Stromal cell of bone marrow (primary cell): ENCODE measurements around the gene SEC22C.

ENCODE experiments used
- DNase-seq: peaks from one replicate; pipeline ENCODE4 v3.0.0-alpha.2; 2012; ENCODE audit warnings: low read depth

The SEC22C gene

DNA sequence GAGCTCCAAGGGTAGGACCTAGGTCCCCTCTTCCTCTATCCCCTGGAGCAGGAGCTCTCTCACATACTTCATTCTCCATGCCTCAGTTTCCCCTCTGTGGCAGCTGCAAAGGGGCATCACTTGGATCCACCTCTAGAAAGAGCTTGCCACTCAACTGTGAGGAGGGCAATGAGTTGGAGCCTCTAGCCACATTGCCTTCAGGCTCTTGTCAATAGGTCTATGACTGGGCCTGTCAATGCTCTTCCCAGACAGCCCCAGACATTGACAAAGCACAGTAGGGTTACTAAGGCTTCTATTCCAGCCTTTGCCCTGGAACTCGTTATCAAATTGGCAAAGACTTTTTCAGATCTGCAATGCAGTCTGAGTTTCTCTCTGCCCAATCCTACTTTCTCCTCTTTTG, 83.7 kb downstream of the SEC22C start:
- DNase-seq = no peak
